Natural killer cell treated with Interleukin-12 subunit alpha and Interleukin-12 subunit beta and Interleukin-15 and Interleukin-18, amount 100 ng/mL, for 72 hours (primary cell): ENCODE results near the gene CLCF1. TPM values are rescaled to one million over a fixed set of nuclear protein-coding genes. Genes with fewer than 3 reads are reported as not detected.
"Not testable (repeated sequence)": the region's sequence is repeated elsewhere in the genome, so short reads cannot be mapped to it uniquely, and the experiment has no call there.

ENCODE experiments used
- ATAC-seq, 2 donors: fragments of 150-1000 bp; cut with Tn5 transposase in 1 of 2; sonication (Bioruptor Pico), chemical (Tn5 transposase) in 1 of 2; 2 replicates each; pipeline ENCODE4 v1.10.0; 2021
- DNase-seq: peaks from one replicate; pipeline ENCODE4 v3.0.0; 2022; ENCODE audit warnings: low spot score
- H3K27ac Mint-ChIP-seq, 2 donors: 1 replicate in 1 of 2; 2 replicates in 1 of 2; pipeline ENCODE4 v1.8.0; 2022; ENCODE audit warnings: mixed read lengths in 2 of 2, mild to moderate bottlenecking in 1 of 2, moderate library complexity in 1 of 2
- H3K27me3 Mint-ChIP-seq, 2 donors: 1 replicate in 1 of 2; 2 replicates in 1 of 2; pipeline ENCODE4 v1.8.0; 2022; ENCODE audit warnings: mixed read lengths in 2 of 2
- H3K36me3 Mint-ChIP-seq: one replicate; pipeline ENCODE4 v1.8.0; 2022; ENCODE audit warnings: mixed read lengths
- H3K4me1 Mint-ChIP-seq, 2 donors: 1 replicate in 1 of 2; 2 replicates in 1 of 2; pipeline ENCODE4 v1.8.0; 2022; ENCODE audit warnings: low read depth in 2 of 2, mixed read lengths in 2 of 2, mild to moderate bottlenecking in 1 of 2
- H3K4me3 Mint-ChIP-seq: one replicate; pipeline ENCODE4 v1.8.0; 2022; ENCODE audit warnings: mixed read lengths
- H3K9me3 Mint-ChIP-seq: 2 replicates; pipeline ENCODE4 v1.8.0; 2022; ENCODE audit warnings: mixed read lengths
- total RNA-seq, 2 donors: library from RNA; stranded (reverse); gene quantifications; one replicate each; pipeline ENCODE4 v1.2.3, GENCODE V29; 2022

The CLCF1 gene
- total RNA-seq, 2 donors from 2014 or later: 1.4 to 3.3 TPM

- H3K36me3 Mint-ChIP-seq: peaks cover 4% of the 10 kb centered on the region
- H3K27me3 Mint-ChIP-seq: no peaks in the 10 kb centered on the region
Observed at GRCh38 chr11:67404515-67405195, 31.3 kb upstream of the CLCF1 start.

GRCh38 chr11:67403085-67403484 is 29.7 kb upstream of the CLCF1 start:
- not testable (repeated sequence) for ATAC-seq, H3K9me3 Mint-ChIP-seq, DNase-seq, H3K27me3 Mint-ChIP-seq, H3K36me3 Mint-ChIP-seq
- Mint-ChIP-seq H3K27ac (peak overlapping the region; percentile 97), H3K4me1 (peaks cover 36 to 41% of the 10 kb centered on the region in 2 donors), H3K4me3 (peak overlapping the region; percentile 91)

More at GRCh38 chr11:67404515-67405195, 31.3 kb upstream of the CLCF1 start:
- Mint-ChIP-seq H3K4me1 (peaks cover 42 to 45% of the 10 kb centered on the region in 2 donors), H3K27ac (peak overlapping the region; percentile 97), H3K9me3 (no peaks in the 10 kb centered on the region), H3K4me3 (peak overlapping the region; percentile 91)
- DNase-seq (no peak), ATAC-seq (no peak)

GRCh38 chr11:67402192-67402839 is 28.9 kb upstream of the CLCF1 start:
- H3K27me3 Mint-ChIP-seq, ATAC-seq, DNase-seq, H3K36me3 Mint-ChIP-seq, H3K9me3 Mint-ChIP-seq: not testable (repeated sequence)
- Mint-ChIP-seq H3K4me3 (peak overlapping the region; percentile 62), H3K27ac (peak overlapping the region; percentile 97), H3K4me1 (peaks cover 36 to 42% of the 10 kb centered on the region in 2 donors)

- Mint-ChIP-seq H3K4me1 (peaks cover 35 to 43% of the 10 kb centered on the region in 2 donors), H3K9me3 (no peaks in the 10 kb centered on the region)
Observed at GRCh38 chr11:67401495-67402191, 28.2 kb upstream of the CLCF1 start, which contains the start of gene PPP1CA. Gene PPP1CA, minus strand, starts transcription at chr11:67401858. Its CDS starts 76 bp downstream, at chr11:67401782.

GRCh38 chr11:67400942-67401494 is 27.6 kb upstream of the CLCF1 start:
- DNase-seq (no peak), ATAC-seq (peak in 1 of 2 donors; percentile 8)
- Mint-ChIP-seq H3K27ac (peak overlapping the region; percentile 71 to 87), H3K36me3 (peaks cover 4% of the 10 kb centered on the region), H3K27me3 (no peaks in the 10 kb centered on the region), H3K4me1 (peaks cover 35 to 40% of the 10 kb centered on the region in 2 donors), H3K9me3 (no peaks in the 10 kb centered on the region), H3K4me3 (peak overlapping the region; percentile 96)

More at GRCh38 chr11:67401495-67402191, 28.2 kb upstream of the CLCF1 start, which contains the start of gene PPP1CA:
- peak; percentile 88 to 93 for ATAC-seq
- H3K4me3 Mint-ChIP-seq: peak within 1 kb of the TSS; percentile 96
- DNase-seq: peak; percentile 92
- peaks cover 4% of the 10 kb centered on the region for H3K36me3 Mint-ChIP-seq
- H3K27ac Mint-ChIP-seq: peak within 1 kb of the TSS; percentile 97
- no peaks in the 10 kb centered on the region for H3K27me3 Mint-ChIP-seq

GRCh38 chr11:67400251-67400941 is 27.0 kb upstream of the CLCF1 start:
- DNase-seq (no peak), ATAC-seq (no peak)
- peak overlapping the region; percentile 96 for H3K4me3 Mint-ChIP-seq
- H3K27ac Mint-ChIP-seq: peak overlapping the region; percentile 71 to 87
- peaks cover 4% of the 10 kb centered on the region for H3K36me3 Mint-ChIP-seq
- H3K27me3 Mint-ChIP-seq: no peaks in the 10 kb centered on the region
- H3K4me1 Mint-ChIP-seq: peaks cover 35 to 40% of the 10 kb centered on the region in 2 donors
- H3K9me3 Mint-ChIP-seq: no peaks in the 10 kb centered on the region

- H3K27ac Mint-ChIP-seq: no peak overlapping the region
- H3K9me3 Mint-ChIP-seq: no peaks in the 10 kb centered on the region
- peaks cover 27 to 32% of the 10 kb centered on the region in 2 donors for H3K4me1 Mint-ChIP-seq
- H3K4me3 Mint-ChIP-seq: peak overlapping the region; percentile 30
- no peak for ATAC-seq
- no peaks in the 10 kb centered on the region for H3K27me3 Mint-ChIP-seq
- H3K36me3 Mint-ChIP-seq: peaks cover 4% of the 10 kb centered on the region
- no peak for DNase-seq
Observed at GRCh38 chr11:67398661-67399563, 25.5 kb upstream of the CLCF1 start.

- peak overlapping the region; percentile 41 for H3K4me3 Mint-ChIP-seq
- H3K27me3 Mint-ChIP-seq: no peaks in the 10 kb centered on the region
- ATAC-seq: no peak
- peaks cover 24 to 28% of the 10 kb centered on the region in 2 donors for H3K4me1 Mint-ChIP-seq
- DNase-seq: no peak
- no peaks in the 10 kb centered on the region for H3K9me3 Mint-ChIP-seq
- H3K27ac Mint-ChIP-seq: peak overlapping the region; percentile 55 to 75
- H3K36me3 Mint-ChIP-seq: peaks cover 4% of the 10 kb centered on the region
Observed at GRCh38 chr11:67397986-67398660, 24.7 kb upstream of the CLCF1 start.

GRCh38 chr11:67397536-67397935 is 24.1 kb upstream of the CLCF1 start:
- peaks cover 4% of the 10 kb centered on the region for H3K36me3 Mint-ChIP-seq
- DNase-seq (no peak), ATAC-seq (no peak)
- no peaks in the 10 kb centered on the region for H3K27me3 Mint-ChIP-seq
- peak overlapping the region; percentile 41 for H3K4me3 Mint-ChIP-seq
- no peaks in the 10 kb centered on the region for H3K9me3 Mint-ChIP-seq
- H3K4me1 Mint-ChIP-seq: peaks cover 26 to 31% of the 10 kb centered on the region in 2 donors
- H3K27ac Mint-ChIP-seq: peak overlapping the region; percentile 67 to 75

- Mint-ChIP-seq H3K4me1 (peaks cover 27 to 35% of the 10 kb centered on the region in 2 donors), H3K27ac (peak overlapping the region; percentile 67 to 89), H3K4me3 (peak overlapping the region; percentile 62), H3K36me3 (peaks cover 4% of the 10 kb centered on the region), H3K27me3 (no peaks in the 10 kb centered on the region), H3K9me3 (no peaks in the 10 kb centered on the region)
- no peak for DNase-seq
- ATAC-seq: no peak
Observed at GRCh38 chr11:67396587-67397389, 23.4 kb upstream of the CLCF1 start.

- ATAC-seq (no peak), DNase-seq (no peak)
- no peaks in the 10 kb centered on the region for H3K9me3 Mint-ChIP-seq
- H3K36me3 Mint-ChIP-seq: peaks cover 4% of the 10 kb centered on the region
- H3K4me1 Mint-ChIP-seq: peaks cover 27 to 37% of the 10 kb centered on the region in 2 donors
- peak overlapping the region; percentile 67 to 89 for H3K27ac Mint-ChIP-seq
- no peaks in the 10 kb centered on the region for H3K27me3 Mint-ChIP-seq
- H3K4me3 Mint-ChIP-seq: no peak overlapping the region
Observed at GRCh38 chr11:67396259-67396581, 22.8 kb upstream of the CLCF1 start.
